Renal cortical epithelial cell (primary cell): Measurements from ENCODE around the gene PDE5A. TPM values are rescaled to one million over a fixed set of nuclear protein-coding genes. Genes with fewer than 3 reads are reported as not detected.
A peak's percentile ranks its signal among the peaks of the same experiment; 100 is the strongest.
"Not testable (repeated sequence)": the region's sequence is repeated elsewhere in the genome, so short reads cannot be mapped to it uniquely, and the experiment has no call there.

ENCODE experiments used
- DNase-seq: peaks from one replicate; pipeline ENCODE4 v3.0.0-alpha.2; 2011; ENCODE audit warnings: low read depth
- total RNA-seq: library from RNA; depleted of rRNA; stranded (reverse); fragments of >200 nt; gene quantifications from 2 replicates; pipeline ENCODE4 v1.2.3, GENCODE V29; 2014

The PDE5A gene
- total RNA-seq, 1 donor from 2014 or later, result 7.6 TPM

DNA sequence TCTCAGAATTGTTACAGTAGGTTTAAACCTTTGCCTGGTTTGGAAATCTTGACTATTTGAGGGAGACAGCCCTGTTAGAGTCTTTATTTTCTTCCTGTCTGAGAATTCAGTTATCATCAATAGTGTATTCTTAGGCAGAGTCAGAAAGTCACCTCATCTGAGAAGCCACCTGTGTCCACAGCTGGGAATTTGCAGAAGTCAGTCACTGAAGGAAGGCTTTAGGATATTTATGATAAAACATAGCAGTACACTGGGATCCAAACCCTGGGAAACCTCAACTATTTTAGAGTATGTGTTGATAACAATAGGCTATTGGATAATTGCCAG lies 157.9 kb downstream of the PDE5A start:
- not testable (repeated sequence) for DNase-seq

- peak; percentile 55 for DNase-seq
These were observed 158.4 kb downstream of the PDE5A start for GRCh38 chr4:119470021-119470736.

- DNase-seq, result not testable (repeated sequence)
These were observed 159.6 kb downstream of the PDE5A start for GRCh38 chr4:119469039-119469438.

GRCh38 chr4:119462733-119463132 lies 165.9 kb downstream of the PDE5A start:
- not testable (repeated sequence) for DNase-seq

GRCh38 chr4:119455734-119456133 lies 172.9 kb downstream of the PDE5A start:
- peak; percentile 23 for DNase-seq

DNA sequence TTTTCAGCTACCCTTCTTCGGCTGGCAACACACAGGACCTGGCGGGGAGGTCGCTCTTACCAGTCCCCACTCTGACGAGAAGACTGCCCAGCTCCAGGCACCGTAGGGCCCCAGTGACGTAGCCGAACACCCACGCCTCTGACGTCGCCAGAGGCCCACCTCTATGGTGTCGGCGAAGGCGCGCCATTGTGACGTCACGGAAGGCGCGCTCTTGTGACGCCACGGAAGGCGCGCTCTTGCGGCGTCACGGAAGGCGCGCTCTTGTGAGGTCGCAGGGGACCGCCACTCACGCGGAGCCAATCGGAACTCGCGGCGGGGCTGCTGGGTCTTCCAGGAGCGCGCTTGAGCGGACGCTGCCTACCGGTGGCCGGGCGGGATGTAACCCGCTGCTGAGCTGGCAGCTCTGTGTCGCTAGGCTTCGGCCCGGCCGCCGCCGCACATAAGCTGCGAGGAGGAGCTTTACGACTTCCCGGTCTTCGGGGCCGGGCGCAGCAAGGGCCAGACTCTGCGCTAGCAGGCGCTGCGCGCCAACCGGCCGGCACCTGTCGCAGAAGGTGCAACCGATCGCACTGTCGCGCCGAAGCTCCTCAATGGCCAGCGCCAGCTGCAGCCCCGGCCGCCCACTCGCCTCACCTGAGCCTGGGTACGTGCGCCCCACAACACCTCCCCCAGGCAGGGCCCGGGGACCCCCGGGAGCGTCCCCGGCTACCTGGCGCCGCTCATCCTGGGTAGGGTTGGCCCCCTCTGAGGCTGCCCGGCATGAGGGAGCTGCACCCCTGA lies 173.9 kb downstream of the PDE5A start:
- peak; percentile 88 for DNase-seq

DNA sequence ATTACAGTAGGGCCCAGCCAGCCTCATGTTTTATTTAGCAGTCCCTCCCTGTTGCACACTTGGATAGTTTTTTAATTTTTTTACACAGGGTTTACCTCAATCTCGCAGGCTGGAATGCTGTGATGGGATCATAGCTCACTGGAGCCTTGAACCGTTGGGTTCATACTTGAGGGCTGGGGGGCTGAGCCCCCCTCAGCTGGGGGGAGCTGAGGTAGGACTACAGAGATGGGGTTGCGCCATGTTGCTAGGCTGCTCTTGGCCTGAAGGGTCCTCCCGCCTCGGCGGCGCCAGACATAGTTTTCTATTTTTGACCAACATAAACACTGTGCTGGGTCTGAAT lies 174.5 kb downstream of the PDE5A start:
- not testable (repeated sequence) for DNase-seq

- not testable (repeated sequence) for DNase-seq
These were observed 175.3 kb downstream of the PDE5A start for GRCh38 chr4:119453286-119453685.

GRCh38 chr4:119449851-119450250 lies 178.8 kb downstream of the PDE5A start:
- DNase-seq, result not testable (repeated sequence)
